ENCODE measurements around the gene PKP4. TPM values are rescaled to one million over a fixed set of nuclear protein-coding genes. Genes with fewer than 3 reads are reported as not detected.

The PKP4 gene
- total and polyA plus RNA-seq, 7 donors = 14.4 to 41.3 (median 27.5) TPM

GRCh38 chr2:158505448-158505934 is 48.7 kb downstream of the PKP4 start:
- no peak for DNase-seq
- H3K27ac ChIP-seq = no peak overlapping the region
- WGBS, 2 donors = 82 to 93% methylated on average over 4 of the region's 4 CpGs
- peaks cover 0 to 25% (median 17%) of the 10 kb centered on the region in 4 donors for H3K4me1 ChIP-seq
- TF ChIP-seq CTCF (IDR thresholded peaks at IDR 0.05) = no peak
- no peak for TF ChIP-seq POLR2AphosphoS5 (IDR thresholded peaks at IDR 0.05)
- TF ChIP-seq EP300 (IDR thresholded peaks at IDR 0.05) = no peak
- no peak for TF ChIP-seq POLR2A (IDR thresholded peaks at IDR 0.05)
- intact Hi-C loops (cut with DNase I) = no loop called here
- H3K36me3 ChIP-seq = no peaks in the 10 kb centered on the region
- H3K27me3 ChIP-seq = no peaks in the 10 kb centered on the region
- no peak overlapping the region for H3K4me3 ChIP-seq
- H3K9me3 ChIP-seq = no peaks in the 10 kb centered on the region

- no peak for DNase-seq
- H3K27me3 ChIP-seq = no peaks in the 10 kb centered on the region
- intact Hi-C loops (cut with DNase I) = no loop called here
- TF ChIP-seq EP300 (IDR thresholded peaks at IDR 0.05) = no peak
- TF ChIP-seq CTCF (IDR thresholded peaks at IDR 0.05) = no peak
- no peak for TF ChIP-seq POLR2A (IDR thresholded peaks at IDR 0.05)
- TF ChIP-seq POLR2AphosphoS5 (IDR thresholded peaks at IDR 0.05) = no peak
- no peak overlapping the region for H3K27ac ChIP-seq
- no peaks in the 10 kb centered on the region for H3K9me3 ChIP-seq
- H3K36me3 ChIP-seq = no peaks in the 10 kb centered on the region
- 85 to 90% methylated on average over 4 of the region's 4 CpGs for WGBS, 2 donors
- no peak overlapping the region for H3K4me3 ChIP-seq
- H3K4me1 ChIP-seq = peaks cover 0 to 12% (median 4%) of the 10 kb centered on the region in 4 donors
Observed at GRCh38 chr2:158507141-158507540, 50.4 kb downstream of the PKP4 start.

GRCh38 chr2:158507679-158508078 is 50.9 kb downstream of the PKP4 start:
- no peaks in the 10 kb centered on the region for H3K9me3 ChIP-seq
- WGBS, 2 donors = 82 to 90% methylated on average over 2 of the region's 2 CpGs
- H3K27ac ChIP-seq = no peak overlapping the region
- TF ChIP-seq POLR2AphosphoS5 (IDR thresholded peaks at IDR 0.05) = no peak
- TF ChIP-seq POLR2A (IDR thresholded peaks at IDR 0.05) = no peak
- no peak for TF ChIP-seq EP300 (IDR thresholded peaks at IDR 0.05)
- no peak for TF ChIP-seq CTCF (IDR thresholded peaks at IDR 0.05)
- no peaks in the 10 kb centered on the region for H3K27me3 ChIP-seq
- DNase-seq = no peak
- intact Hi-C loops (cut with DNase I) = no loop called here
- H3K36me3 ChIP-seq = no peaks in the 10 kb centered on the region
- H3K4me1 ChIP-seq = peaks cover 0 to 9% (median 2%) of the 10 kb centered on the region in 4 donors
- no peak overlapping the region for H3K4me3 ChIP-seq

GRCh38 chr2:158509928-158510797 is 53.4 kb downstream of the PKP4 start:
- no peak for DNase-seq
- Histone ChIP-seq H3K4me3 (no peak overlapping the region), H3K36me3 (no peaks in the 10 kb centered on the region), H3K27ac (peak overlapping the region in 1 of 4 donors; percentile 29), H3K9me3 (no peaks in the 10 kb centered on the region), H3K27me3 (no peaks in the 10 kb centered on the region), H3K4me1 (no peaks in the 10 kb centered on the region)
- 87 to 90% methylated on average over 2 of the region's 2 CpGs for WGBS, 2 donors
- no peak for TF ChIP-seq POLR2AphosphoS5 (IDR thresholded peaks at IDR 0.05)
- TF ChIP-seq CTCF (IDR thresholded peaks at IDR 0.05) = no peak
- no peak for TF ChIP-seq POLR2A (IDR thresholded peaks at IDR 0.05)
- no peak for TF ChIP-seq EP300 (IDR thresholded peaks at IDR 0.05)
- intact Hi-C loops (cut with DNase I) = no loop called here
